NCI-H2107 (cell line): ENCODE results near the gene SULT1A2.
"Not testable (repeated sequence)": the region's sequence is repeated elsewhere in the genome, so short reads cannot be mapped to it uniquely, and the experiment has no call there.

Source experiments
- DNase-seq: peaks from one replicate; lab custom pipeline; 2025; lab: John Stamatoyannopoulos, UW

SULT1A2 gene

DNA sequence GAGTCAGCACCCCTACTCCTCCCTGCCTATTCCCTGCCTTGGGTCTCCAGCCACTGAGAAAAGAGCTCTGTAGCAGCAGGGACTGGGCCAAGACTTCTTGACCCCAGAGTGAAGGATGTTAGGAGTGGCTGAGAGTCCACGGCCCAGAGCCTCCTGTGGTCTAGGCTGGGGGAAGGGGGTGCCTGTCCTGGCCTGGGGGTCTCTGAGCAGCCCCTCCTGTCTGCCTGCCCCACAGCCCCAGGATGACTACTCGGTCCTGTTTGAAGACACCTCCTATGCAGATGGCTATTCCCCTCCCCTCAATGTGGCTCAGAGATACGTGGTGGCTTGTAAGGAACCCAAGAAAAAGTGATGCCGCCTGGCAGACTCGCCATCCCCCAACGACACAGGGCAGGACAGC lies 5.5 kb downstream of the SULT1A2 start:
- no peak for DNase-seq

- no peak for DNase-seq
Observed at GRCh38 chr16:28590384-28591340, 6.2 kb downstream of the SULT1A2 start.

- no peak for DNase-seq
Observed at GRCh38 chr16:28589930-28590329, 6.9 kb downstream of the SULT1A2 start.

DNA sequence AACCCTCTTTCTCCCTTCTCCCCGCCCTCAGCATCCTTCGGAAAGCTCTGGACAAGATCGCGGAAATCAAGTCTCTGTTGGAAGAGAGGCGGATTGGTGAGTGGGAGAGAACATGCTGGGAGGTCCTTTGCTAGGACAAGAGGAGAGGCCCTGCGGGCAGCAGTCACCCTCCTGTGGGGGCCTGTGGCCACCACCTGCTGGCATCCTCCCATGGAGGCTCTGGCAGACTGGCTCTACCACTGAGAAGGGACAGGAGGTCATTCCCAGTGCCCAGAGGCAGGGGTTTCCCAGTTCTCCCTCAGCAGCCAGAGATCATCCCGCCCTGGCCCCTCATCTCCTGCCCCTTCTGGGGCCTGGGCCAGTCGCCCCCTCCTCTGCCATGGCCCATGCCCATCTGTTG lies 7.8 kb downstream of the SULT1A2 start:
- no peak for DNase-seq

DNA sequence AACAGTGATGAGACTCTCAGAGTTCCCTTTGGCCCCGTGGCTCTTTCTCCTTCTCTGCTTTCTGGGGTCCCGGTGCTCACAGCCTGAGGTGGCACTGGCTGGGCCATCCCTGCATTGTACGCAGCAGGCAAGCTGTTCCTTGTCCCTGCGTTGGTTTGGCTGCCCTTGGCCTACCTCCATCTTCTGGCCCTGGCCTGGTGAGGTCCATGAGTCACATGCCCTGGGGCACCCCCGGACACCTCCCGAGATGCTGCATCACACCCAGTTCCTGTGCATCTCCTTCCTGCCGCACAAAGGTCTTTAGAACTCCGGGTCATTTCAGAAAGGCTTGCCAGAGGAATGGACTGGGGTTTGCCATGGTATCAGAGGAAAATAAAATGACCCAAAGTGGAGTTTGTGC lies 9.5 kb downstream of the SULT1A2 start:
- no peak for DNase-seq

DNA sequence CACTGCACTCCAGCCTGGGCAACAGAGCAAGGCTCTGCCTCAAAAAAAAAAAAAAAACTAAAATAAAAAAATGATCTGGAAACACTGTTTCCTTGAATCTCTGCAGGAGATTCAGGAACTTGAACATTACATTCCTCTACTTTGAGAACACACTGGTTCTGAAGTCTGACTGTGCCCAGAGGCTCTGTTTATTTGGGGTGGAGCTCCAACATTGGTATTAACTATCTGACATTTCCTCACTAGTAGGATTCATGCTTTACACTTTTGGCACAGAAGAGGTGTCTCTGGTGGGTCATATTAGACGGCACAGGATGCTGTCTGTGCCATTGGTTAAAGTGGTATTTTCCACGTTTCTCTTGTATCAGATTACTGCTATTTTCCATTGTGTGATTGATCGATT lies 10.4 kb downstream of the SULT1A2 start:
- no peak for DNase-seq

- DNase-seq = no peak
Observed at GRCh38 chr16:28585674-28586073, 11.2 kb downstream of the SULT1A2 start.

- no peak for DNase-seq
Observed at GRCh38 chr16:28580726-28581315, 16.0 kb downstream of the SULT1A2 start.

DNA sequence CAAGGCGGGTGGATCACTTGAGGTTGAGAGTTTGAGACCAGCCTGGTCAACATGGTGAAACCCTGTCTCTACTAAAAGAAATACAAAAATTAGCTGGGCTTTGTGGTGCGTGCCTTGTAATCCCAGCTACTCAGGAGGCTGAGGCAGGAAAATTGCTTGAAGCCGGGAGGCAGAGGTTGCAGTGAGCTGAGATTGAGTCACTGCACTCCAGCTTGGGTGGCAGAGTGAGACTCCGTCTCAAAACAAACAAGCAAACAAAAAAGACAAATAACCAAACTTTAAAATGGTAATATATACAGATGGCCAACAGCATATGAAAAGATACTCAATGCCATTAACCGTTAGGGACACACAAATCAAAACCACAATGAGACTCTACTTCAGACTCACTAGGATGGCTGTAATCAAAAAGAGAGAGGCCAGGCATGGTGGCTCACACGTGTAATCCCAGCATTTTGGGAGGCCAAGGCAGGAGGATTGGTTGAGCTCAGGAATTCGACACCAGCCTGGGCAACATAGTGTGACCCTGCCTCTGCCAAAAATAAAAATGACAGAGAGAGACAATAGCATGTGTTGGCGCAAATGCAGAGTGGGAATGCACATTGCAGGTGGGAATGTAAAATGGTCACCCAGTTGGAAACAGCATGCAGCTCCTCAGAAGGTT lies 21.3 kb downstream of the SULT1A2 start:
- DNase-seq = no peak

DNA sequence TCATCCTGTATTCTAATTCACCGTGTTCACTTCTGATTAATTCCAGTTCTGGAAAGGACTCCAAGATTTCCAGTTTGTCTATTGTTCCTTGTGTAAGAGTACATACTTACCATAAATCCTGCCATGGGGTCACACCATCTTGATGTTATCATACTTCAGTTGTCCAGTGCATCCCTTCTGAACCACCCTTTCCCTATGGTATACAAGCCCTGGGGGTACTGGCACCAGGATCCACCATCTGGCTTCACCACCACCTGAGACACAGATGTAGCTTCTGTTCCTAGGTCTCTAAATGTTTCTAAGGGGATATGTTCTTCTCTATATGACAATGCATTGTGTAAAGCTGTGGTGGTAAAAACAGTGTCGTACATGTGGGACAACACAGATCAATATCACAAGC lies 21.9 kb downstream of the SULT1A2 start:
- DNase-seq = no peak

GRCh38 chr16:28573738-28574718 lies 22.8 kb downstream of the SULT1A2 start:
- DNase-seq = no peak

- DNase-seq = no peak
Observed at GRCh38 chr16:28572696-28573510, 23.9 kb downstream of the SULT1A2 start.

GRCh38 chr16:28569968-28570752 lies 26.7 kb downstream of the SULT1A2 start:
- no peak for DNase-seq

DNA sequence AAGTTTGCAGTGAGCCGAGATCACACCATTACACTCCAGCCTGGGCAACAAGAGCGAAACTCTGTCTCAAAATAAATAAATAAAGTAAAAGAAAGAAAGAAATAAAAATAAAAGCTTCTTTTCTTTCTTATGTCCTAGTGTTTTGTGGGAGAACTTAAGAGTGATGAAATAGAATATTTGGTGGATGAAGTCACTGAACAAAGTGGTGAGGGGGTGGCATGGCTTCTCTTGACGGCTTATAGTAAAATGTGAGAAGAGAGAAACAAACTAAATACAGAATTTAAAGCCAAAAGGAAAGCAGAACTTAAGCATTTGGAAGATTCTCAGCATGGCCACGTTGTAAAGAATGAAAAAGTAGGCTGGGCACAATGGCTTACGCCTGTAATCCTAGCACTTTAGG lies 27.8 kb downstream of the SULT1A2 start:
- DNase-seq = no peak

- no peak for DNase-seq
Observed at GRCh38 chr16:28567292-28567691, 29.6 kb downstream of the SULT1A2 start.

DNA sequence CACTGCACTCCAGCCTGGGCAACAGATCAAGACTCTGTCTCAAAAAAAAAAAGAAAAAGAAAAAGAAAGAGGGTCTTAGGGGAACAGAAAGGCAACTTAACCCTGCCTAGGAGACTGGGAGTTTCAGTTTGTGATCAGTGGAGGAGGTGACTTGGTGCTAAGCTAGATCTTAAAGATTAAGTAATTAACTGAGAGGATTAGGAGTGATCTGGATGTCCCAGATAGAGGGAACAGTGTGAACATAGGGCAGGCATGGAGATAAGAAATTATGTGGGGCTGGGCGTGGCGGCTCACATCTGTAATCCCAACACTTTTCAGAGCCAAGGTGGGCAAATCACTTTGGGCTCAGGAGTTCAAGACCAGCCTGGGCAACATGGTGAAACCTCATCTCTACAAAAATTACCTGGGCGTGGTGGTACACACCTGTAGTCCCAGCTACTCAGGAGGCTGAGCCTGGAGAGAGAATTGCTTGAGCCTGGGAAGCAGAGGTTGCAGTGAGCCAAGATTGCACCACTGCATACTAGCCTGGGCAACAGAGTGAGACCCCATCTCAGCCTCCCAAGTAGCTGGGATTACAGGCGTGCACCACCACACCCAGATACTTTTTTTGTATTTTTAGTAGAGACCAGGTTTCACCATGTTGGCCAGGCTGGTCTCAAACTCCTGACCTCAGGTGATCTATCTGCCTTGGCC lies 30.5 kb downstream of the SULT1A2 start:
- DNase-seq = not testable (repeated sequence)

DNA sequence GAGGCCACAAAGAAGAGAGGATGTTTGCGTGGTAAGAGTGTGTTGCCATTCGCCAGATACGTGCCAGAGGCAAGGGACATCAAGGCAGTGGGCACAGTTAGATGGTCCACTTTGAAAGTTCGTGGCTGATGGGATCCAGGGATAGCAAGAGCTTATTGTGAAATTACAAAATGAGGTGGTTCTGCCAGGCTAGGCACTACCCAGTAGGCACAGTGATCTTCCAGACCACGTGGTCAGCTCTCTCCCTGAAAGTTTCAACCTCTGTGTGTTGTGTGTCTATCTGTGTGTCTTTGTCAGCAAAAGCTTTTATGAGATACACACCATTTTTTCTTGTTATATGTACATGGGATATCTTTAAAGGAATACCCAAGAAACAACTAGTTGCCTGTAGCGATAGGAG lies 33.6 kb downstream of the SULT1A2 start:
- no peak for DNase-seq

DNA sequence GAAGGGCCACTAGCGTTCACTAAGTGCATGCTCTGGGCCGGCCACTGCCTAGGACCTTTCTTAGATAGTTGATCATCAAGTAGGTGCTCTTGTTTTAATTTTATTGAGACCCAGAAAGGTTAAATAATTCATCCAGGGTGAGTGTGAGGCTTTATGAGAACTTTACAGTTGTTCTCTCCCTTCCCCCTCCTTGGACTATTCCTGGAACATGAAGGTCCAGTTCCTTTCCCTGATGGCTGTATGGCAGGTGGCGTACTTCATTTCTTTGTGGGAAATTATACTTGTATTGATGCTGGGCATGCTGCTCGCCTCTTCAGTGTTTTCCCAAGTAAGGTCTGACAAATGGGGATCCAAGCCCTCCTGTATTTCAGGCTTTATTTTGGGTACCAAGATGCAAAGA lies 34.7 kb downstream of the SULT1A2 start:
- DNase-seq = no peak

GRCh38 chr16:28561557-28562187 lies 35.2 kb downstream of the SULT1A2 start:
- DNase-seq = no peak
